ENCODE results near the gene PNMA6F.

DNA sequence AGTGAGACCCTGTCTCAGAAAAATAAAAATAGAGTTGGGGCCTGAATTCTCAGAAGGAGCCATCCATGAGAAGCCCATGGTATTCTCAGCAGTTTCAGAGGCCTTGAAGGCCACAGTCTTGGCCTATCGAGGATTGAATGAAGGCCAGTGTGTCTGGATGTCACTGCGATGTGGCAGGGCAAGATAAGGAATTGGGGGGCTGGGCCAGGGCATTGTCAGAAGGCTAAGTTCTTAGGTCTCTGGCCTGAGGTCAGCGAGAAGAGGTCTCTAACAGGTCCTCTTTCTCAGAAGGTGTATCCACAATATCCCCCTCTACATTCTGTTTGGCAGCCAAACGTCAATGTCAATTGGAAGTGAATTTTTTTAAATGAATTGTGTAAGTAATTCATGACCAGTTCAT lies 18.1 kb upstream of the PNMA6F start:
- TF ChIP-seq, protein P1, sequence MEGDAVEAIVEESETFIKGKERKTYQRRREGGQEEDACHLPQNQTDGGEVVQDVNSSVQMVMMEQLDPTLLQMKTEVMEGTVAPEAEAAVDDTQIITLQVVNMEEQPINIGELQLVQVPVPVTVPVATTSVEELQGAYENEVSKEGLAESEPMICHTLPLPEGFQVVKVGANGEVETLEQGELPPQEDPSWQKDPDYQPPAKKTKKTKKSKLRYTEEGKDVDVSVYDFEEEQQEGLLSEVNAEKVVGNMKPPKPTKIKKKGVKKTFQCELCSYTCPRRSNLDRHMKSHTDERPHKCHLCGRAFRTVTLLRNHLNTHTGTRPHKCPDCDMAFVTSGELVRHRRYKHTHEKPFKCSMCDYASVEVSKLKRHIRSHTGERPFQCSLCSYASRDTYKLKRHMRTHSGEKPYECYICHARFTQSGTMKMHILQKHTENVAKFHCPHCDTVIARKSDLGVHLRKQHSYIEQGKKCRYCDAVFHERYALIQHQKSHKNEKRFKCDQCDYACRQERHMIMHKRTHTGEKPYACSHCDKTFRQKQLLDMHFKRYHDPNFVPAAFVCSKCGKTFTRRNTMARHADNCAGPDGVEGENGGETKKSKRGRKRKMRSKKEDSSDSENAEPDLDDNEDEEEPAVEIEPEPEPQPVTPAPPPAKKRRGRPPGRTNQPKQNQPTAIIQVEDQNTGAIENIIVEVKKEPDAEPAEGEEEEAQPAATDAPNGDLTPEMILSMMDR (IDR thresholded peaks at IDR 0.05; ENCODE audit: insufficient read depth, low read length, poor library complexity, severe bottlenecking) = no peak
- TF ChIP-seq EZH2phosphoT487 (conservative IDR thresholded peaks at IDR 0.05; ENCODE audit: low read length) = no peak
